CD14-positive monocyte (primary cell): Measurements from ENCODE around the gene CHL1. TPM values are rescaled to one million over a fixed set of nuclear protein-coding genes. Genes with fewer than 3 reads are reported as not detected.
"Not testable (repeated sequence)": the region's sequence is repeated elsewhere in the genome, so short reads cannot be mapped to it uniquely, and the experiment has no call there.

Source experiments
- DNase-seq, 3 donors: peaks; one replicate each; pipeline ENCODE4 v3.0.0-alpha.2; 2011 to 2022
- H2AFZ ChIP-seq: 2 replicates; pipeline ENCODE4 v1.6.0; 2012; ENCODE audit warnings: mild to moderate bottlenecking, low read depth, low read length, inconsistent platforms; ENCODE audit not compliant: insufficient read depth, poor library complexity, severe bottlenecking
- H3K27ac ChIP-seq, 2 donors: 1 replicate in 1 of 2; 2 replicates in 1 of 2; pipeline ENCODE4 v1.5.1; 2012 to 2013; ENCODE audit warnings: low read length in 2 of 2, control low read depth in 1 of 2, inconsistent platforms in 1 of 2, low read depth in 1 of 2, mild to moderate bottlenecking in 1 of 2
- H3K27me3 ChIP-seq, 2 donors: one replicate each; pipeline versions ENCODE4 v1.6.0 to v1.6.1; 2011 to 2013; ENCODE audit warnings: low read length in 2 of 2; ENCODE audit not compliant: control insufficient read depth in 2 of 2, insufficient read depth in 2 of 2
- H3K36me3 ChIP-seq, 2 donors: replicated peaks in 1 of 2; 1 replicate in 1 of 2; 2 replicates in 1 of 2; pipeline versions ENCODE4 v1.5.1 to v1.6.1; 2012 to 2013; ENCODE audit warnings: low read length in 2 of 2, control low read depth in 1 of 2, inconsistent platforms in 1 of 2, mild to moderate bottlenecking in 1 of 2; ENCODE audit not compliant: insufficient read depth in 2 of 2, control insufficient read depth in 1 of 2
- H3K4me1 ChIP-seq, 2 donors: 1 replicate in 1 of 2; 2 replicates in 1 of 2; pipeline versions ENCODE4 v1.5.1 to v1.6.1; 2012 to 2013; ENCODE audit warnings: low read length in 2 of 2, control low read depth in 1 of 2, inconsistent platforms in 1 of 2, mild to moderate bottlenecking in 1 of 2, moderate library complexity in 1 of 2; ENCODE audit not compliant: insufficient read depth in 2 of 2, control insufficient read depth in 1 of 2
- H3K4me2 ChIP-seq: replicated peaks from 2 replicates; pipeline ENCODE3; 2012; ENCODE audit warnings: low read length, moderate library complexity, mild to moderate bottlenecking; ENCODE audit not compliant: poor library complexity, severe bottlenecking; ENCODE audit errors: extremely low read depth
- H3K4me3 ChIP-seq, 3 experiments: fragments of 200-600 bp in 1 of 3; sonication (generic) in 1 of 3; replicated peaks in 1 of 3; 1 replicate in 2 of 3; 2 replicates in 1 of 3; pipeline ENCODE4 v1.5.1; 2011 to 2013; ENCODE audit warnings: low read length in 3 of 3, mild to moderate bottlenecking in 3 of 3, control low read depth in 2 of 3, low read depth in 2 of 3, inconsistent platforms in 1 of 3, moderate library complexity in 1 of 3
- H3K79me2 ChIP-seq: 2 replicates; pipeline ENCODE4 v1.6.0; 2012; ENCODE audit warnings: mild to moderate bottlenecking, control low read depth, inconsistent platforms, low read length, moderate library complexity; ENCODE audit not compliant: insufficient read depth
- H3K9ac ChIP-seq: 2 replicates; pipeline ENCODE4 v1.6.0; 2017; ENCODE audit warnings: low read length, mild to moderate bottlenecking; ENCODE audit not compliant: insufficient read depth, poor library complexity, severe bottlenecking
- H3K9me3 ChIP-seq, 2 donors: replicated peaks in 1 of 2; 1 replicate in 1 of 2; 2 replicates in 1 of 2; pipeline versions ENCODE4 v1.5.1 to v1.6.1; 2012 to 2013; ENCODE audit warnings: low read length in 2 of 2, control low read depth in 1 of 2; ENCODE audit not compliant: control insufficient read depth in 1 of 2, insufficient read depth in 1 of 2
- H4K20me1 ChIP-seq: 2 replicates; pipeline ENCODE4 v1.6.0; 2012; ENCODE audit warnings: mild to moderate bottlenecking, low read length, control low read depth, moderate library complexity; ENCODE audit not compliant: insufficient read depth
- H3K27ac Mint-ChIP-seq, 7 donors: one replicate each; pipeline ENCODE4 v1.8.0; 2020; ENCODE audit warnings: mild to moderate bottlenecking in 7 of 7, mixed read lengths in 7 of 7, moderate library complexity in 6 of 7, inconsistent platforms in 2 of 7
- H3K27me3 Mint-ChIP-seq, 3 donors: one replicate each; pipeline ENCODE4 v1.8.0; 2021 to 2022; ENCODE audit warnings: low read depth in 3 of 3, mild to moderate bottlenecking in 3 of 3, mixed read lengths in 3 of 3, moderate library complexity in 3 of 3, inconsistent platforms in 1 of 3
- H3K36me3 Mint-ChIP-seq, 2 donors: one replicate each; pipeline ENCODE4 v1.8.0; 2020; ENCODE audit warnings: mixed read lengths in 2 of 2, inconsistent platforms in 1 of 2, mild to moderate bottlenecking in 1 of 2
- H3K4me1 Mint-ChIP-seq: one replicate; pipeline ENCODE4 v1.8.0; 2020; ENCODE audit warnings: mild to moderate bottlenecking, mixed read lengths
- H3K4me3 Mint-ChIP-seq, 2 donors: one replicate each; pipeline ENCODE4 v1.8.0; 2020; ENCODE audit warnings: mild to moderate bottlenecking in 2 of 2, mixed read lengths in 2 of 2, moderate library complexity in 1 of 2
- H3K9me3 Mint-ChIP-seq, 7 donors: one replicate each; pipeline ENCODE4 v1.8.0; 2020 to 2022; ENCODE audit warnings: mixed read lengths in 7 of 7, mild to moderate bottlenecking in 6 of 7, moderate library complexity in 6 of 7, inconsistent platforms in 2 of 7
- CTCF ChIP-seq: fragments of 200-600 bp; IDR thresholded peaks from one replicate; pipeline ENCODE4 v1.8.0; 2022; ENCODE audit warnings: antibody characterized with exemption, mild to moderate bottlenecking
- WGBS: methylation state at CpG from one replicate; pipeline ENCODE4 v1.1.5; 2013; ENCODE audit warnings: missing lambda C conversion rate; ENCODE audit not compliant: insufficient coverage; 5-methylcytosine and 5-hydroxymethylcytosine counted together
- intact Hi-C, 2 donors: fragments of 100-400 bp; cut with micrococcal nuclease; formaldehyde crosslinking; loops; one replicate each; pipeline versions ENCODE4 v1.15.0 to v1.15.1; 2023
- polyA plus RNA-seq, 3 donors: library from polyadenylated mRNA; depleted of rRNA in 1 of 3; unstranded in 2 of 3; stranded (reverse) in 1 of 3; fragments of 300-500 nt in 2 of 3; fragments of >200 nt in 1 of 3; fragmentation: Illumina TruSeq in 2 of 3; gene quantifications; 1 replicate in 2 of 3; 2 replicates in 1 of 3; pipeline ENCODE4 v1.2.3, GENCODE V29; 2012 to 2021

CHL1 gene
- polyA plus RNA-seq, 3 donors: not detected

- Histone ChIP-seq H3K27ac (no peak overlapping the region), H3K9ac (no peak overlapping the region), H3K4me3 (no peak overlapping the region), H3K4me1 (no peaks in the 10 kb centered on the region), H3K79me2 (no peaks in the 10 kb centered on the region), H3K27me3 (no peaks in the 10 kb centered on the region), H3K4me2 (no peak overlapping the region), H4K20me1 (no peaks in the 10 kb centered on the region), H3K9me3 (no peaks in the 10 kb centered on the region), H2AFZ (no peak overlapping the region), H3K36me3 (no peaks in the 10 kb centered on the region)
- DNase-seq: no peak
- H3K4me1 Mint-ChIP-seq: no peaks in the 10 kb centered on the region
- no peak for TF ChIP-seq CTCF
- WGBS: no CpG with 5 or more reads among the region's 1 CpG
- H3K27ac Mint-ChIP-seq: no peak overlapping the region
- intact Hi-C loops: no loop called here
- H3K27me3 Mint-ChIP-seq: no peaks in the 10 kb centered on the region
- H3K9me3 Mint-ChIP-seq: peaks cover 0 to 9% (median 0%) of the 10 kb centered on the region in 7 donors
- no peak overlapping the region for H3K4me3 Mint-ChIP-seq
- H3K36me3 Mint-ChIP-seq: no peaks in the 10 kb centered on the region
These were observed 168.7 kb downstream of the CHL1 start for GRCh38 chr3:365268-365667.

- H3K27ac ChIP-seq, H3K4me3 Mint-ChIP-seq, H3K9ac ChIP-seq, H3K36me3 Mint-ChIP-seq, H4K20me1 ChIP-seq, H3K4me3 ChIP-seq, H3K9me3 Mint-ChIP-seq, H2AFZ ChIP-seq, H3K27me3 Mint-ChIP-seq, H3K4me2 ChIP-seq, DNase-seq, H3K4me1 ChIP-seq, H3K4me1 Mint-ChIP-seq, H3K27ac Mint-ChIP-seq, H3K27me3 ChIP-seq, H3K36me3 ChIP-seq, H3K9me3 ChIP-seq, H3K79me2 ChIP-seq, intact Hi-C loops: not testable (repeated sequence)
- 100% methylated on average over 1 of the region's 7 CpGs for WGBS
These were observed 169.7 kb downstream of the CHL1 start for GRCh38 chr3:366253-366652.
